MM.1S (cell line): Measurements from ENCODE around the gene LRRC49.

Experiments
- DNase-seq: peaks from one replicate; pipeline ENCODE4 v3.0.0-alpha.2; 2015
- H2AFZ ChIP-seq: fragments of 300-600 bp; sonication (generic); 2 replicates; pipeline ENCODE4 v1.6.0; 2016; ENCODE audit warnings: antibody characterized with exemption, low read length
- H3F3A ChIP-seq: fragments of 300-600 bp; sonication (generic); 2 replicates; pipeline ENCODE4 v1.6.1; 2016; ENCODE audit warnings: mild to moderate bottlenecking, antibody characterized with exemption, low read length, moderate library complexity, mixed read lengths; ENCODE audit not compliant: insufficient read depth
- H3K27ac ChIP-seq: fragments of 300-600 bp; sonication (generic); 2 replicates; pipeline ENCODE4 v1.5.1; 2016; ENCODE audit warnings: mild to moderate bottlenecking, low read length
- H3K27me3 ChIP-seq: fragments of 300-600 bp; sonication (generic); replicated peaks from 2 replicates; pipeline ENCODE4 v1.6.0; 2016; ENCODE audit warnings: low read length; ENCODE audit not compliant: insufficient read depth
- H3K36me3 ChIP-seq: fragments of 300-600 bp; sonication (generic); replicated peaks from 2 replicates; pipeline ENCODE4 v1.6.1; 2016; ENCODE audit warnings: mild to moderate bottlenecking, low read length, mixed read lengths; ENCODE audit not compliant: insufficient read depth
- H3K4me1 ChIP-seq: fragments of 300-600 bp; sonication (generic); 2 replicates; pipeline ENCODE4 v1.6.1; 2016; ENCODE audit warnings: low read length, mixed read lengths
- H3K4me2 ChIP-seq: fragments of 300-600 bp; sonication (generic); 2 replicates; pipeline ENCODE4 v1.6.0; 2016; ENCODE audit warnings: low read depth, low read length
- H3K4me3 ChIP-seq: fragments of 300-600 bp; sonication (generic); 2 replicates; pipeline ENCODE4 v1.5.1; 2016; ENCODE audit warnings: low read length, mixed read lengths
- H3K79me2 ChIP-seq: fragments of 300-600 bp; sonication (generic); 2 replicates; pipeline ENCODE4 v1.6.1; 2016; ENCODE audit warnings: mixed run types, low read length, mixed read lengths
- H3K9ac ChIP-seq: fragments of 300-600 bp; sonication (generic); 2 replicates; pipeline ENCODE4 v1.6.1; 2016; ENCODE audit warnings: low read length, mixed read lengths
- H3K9me2 ChIP-seq: fragments of 300-600 bp; sonication (generic); replicated peaks from 2 replicates; pipeline ENCODE4 v1.6.1; 2016; ENCODE audit warnings: mild to moderate bottlenecking, low read length, mixed read lengths; ENCODE audit not compliant: insufficient read depth
- H3K9me3 ChIP-seq: fragments of 300-600 bp; sonication (generic); replicated peaks from 2 replicates; pipeline ENCODE4 v1.6.1; 2016; ENCODE audit warnings: mild to moderate bottlenecking, low read length, mixed read lengths; ENCODE audit not compliant: insufficient read depth
- H4K20me1 ChIP-seq: fragments of 300-600 bp; sonication (generic); 2 replicates; pipeline ENCODE4 v1.6.1; 2016; ENCODE audit warnings: mild to moderate bottlenecking, low read length, moderate library complexity, mixed read lengths; ENCODE audit not compliant: insufficient read depth
- EZH2 ChIP-seq: fragments of 300-600 bp; sonication (generic); optimal IDR thresholded peaks from 2 replicates; pipeline ENCODE3; 2017; ENCODE audit warnings: low read depth, mild to moderate bottlenecking, antibody characterized with exemption, low read length, mixed read lengths
- EZH2phosphoT487 ChIP-seq: fragments of 300-600 bp; sonication (generic); IDR thresholded peaks from 2 replicates; pipeline ENCODE4 v1.6.1; 2018; ENCODE audit warnings: antibody characterized with exemption, low read length
- TF ChIP-seq, protein P1 (sequence below): fragments of 300-600 bp; sonication (generic); IDR thresholded peaks from 2 replicates; pipeline ENCODE4 v1.5.1; 2016; ENCODE audit warnings: antibody characterized with exemption, low read length, mixed read lengths

Gene LRRC49

DNA sequence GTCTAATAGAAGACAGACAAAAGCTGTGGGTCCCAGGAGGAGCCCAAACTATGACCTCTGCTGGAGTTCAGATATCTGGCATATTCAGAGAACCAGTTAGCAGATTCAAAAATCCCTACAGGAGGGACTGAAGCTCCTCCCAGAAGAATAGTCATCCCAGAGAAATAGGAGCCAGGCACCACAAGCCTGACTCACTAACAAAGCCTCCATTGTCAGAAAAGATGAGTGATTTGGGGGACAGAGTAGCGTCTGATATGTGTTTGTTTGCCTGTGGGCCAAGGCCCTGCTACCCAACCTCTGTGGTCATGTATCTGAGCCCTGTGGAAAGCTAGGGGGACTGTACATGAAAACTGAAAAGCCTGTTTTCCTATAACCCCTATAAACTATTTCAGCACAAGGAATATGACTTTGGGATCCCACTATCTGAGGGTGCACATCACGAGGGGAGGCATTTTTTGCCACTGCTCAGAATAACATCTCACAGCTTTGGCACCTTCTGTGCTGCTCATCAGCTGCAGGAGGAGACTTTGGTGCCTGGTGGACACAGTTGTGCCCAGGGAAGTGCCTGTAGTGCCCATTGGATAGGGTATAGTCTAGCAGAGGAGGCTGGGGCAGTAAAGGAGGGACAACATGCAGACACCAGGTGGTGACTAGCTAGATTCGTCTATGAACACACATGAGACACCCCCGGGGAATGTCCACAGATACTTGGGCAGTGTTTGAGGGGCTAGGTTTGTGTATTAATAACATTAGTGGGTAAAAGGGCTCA is 29.0 kb upstream of the LRRC49 start:
- TF ChIP-seq EZH2 = no peak
- no peak for TF ChIP-seq EZH2phosphoT487
- TF ChIP-seq, protein P1, sequence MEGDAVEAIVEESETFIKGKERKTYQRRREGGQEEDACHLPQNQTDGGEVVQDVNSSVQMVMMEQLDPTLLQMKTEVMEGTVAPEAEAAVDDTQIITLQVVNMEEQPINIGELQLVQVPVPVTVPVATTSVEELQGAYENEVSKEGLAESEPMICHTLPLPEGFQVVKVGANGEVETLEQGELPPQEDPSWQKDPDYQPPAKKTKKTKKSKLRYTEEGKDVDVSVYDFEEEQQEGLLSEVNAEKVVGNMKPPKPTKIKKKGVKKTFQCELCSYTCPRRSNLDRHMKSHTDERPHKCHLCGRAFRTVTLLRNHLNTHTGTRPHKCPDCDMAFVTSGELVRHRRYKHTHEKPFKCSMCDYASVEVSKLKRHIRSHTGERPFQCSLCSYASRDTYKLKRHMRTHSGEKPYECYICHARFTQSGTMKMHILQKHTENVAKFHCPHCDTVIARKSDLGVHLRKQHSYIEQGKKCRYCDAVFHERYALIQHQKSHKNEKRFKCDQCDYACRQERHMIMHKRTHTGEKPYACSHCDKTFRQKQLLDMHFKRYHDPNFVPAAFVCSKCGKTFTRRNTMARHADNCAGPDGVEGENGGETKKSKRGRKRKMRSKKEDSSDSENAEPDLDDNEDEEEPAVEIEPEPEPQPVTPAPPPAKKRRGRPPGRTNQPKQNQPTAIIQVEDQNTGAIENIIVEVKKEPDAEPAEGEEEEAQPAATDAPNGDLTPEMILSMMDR = no peak
- H3K4me2 ChIP-seq = no peak overlapping the region

DNA sequence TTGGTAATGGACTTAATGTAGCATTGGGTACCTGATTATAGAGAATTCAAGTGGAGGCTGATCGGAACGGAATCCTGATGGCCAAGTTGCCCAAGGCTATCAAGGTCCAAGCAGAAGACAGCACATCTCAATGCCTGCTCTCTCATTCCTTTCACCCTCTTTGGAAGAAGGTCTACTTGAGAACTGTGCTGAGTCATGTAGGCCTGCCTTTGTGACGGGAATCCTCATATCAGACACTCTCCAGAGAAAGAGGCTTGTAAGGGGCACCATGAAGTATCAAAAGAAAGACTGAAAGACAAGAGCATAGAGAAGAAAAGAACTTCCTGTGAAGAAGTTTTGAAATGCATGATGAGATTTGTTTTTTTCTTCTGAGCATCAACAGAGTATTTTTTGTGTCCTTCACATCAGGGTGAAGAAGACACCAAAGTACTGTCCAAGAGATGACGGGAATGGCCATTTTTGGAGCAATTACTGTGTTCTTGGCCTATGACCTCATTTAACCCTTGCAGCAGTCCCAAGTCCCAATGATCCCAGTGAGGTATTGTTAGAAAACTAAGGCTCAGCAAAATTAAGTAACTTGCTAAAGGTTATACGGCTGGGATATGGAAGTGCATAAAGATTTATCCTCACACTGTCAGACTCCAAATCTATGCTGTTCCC is 25.5 kb upstream of the LRRC49 start:
- no peaks in the 10 kb centered on the region for H3K27me3 ChIP-seq
- no peaks in the 10 kb centered on the region for H4K20me1 ChIP-seq
- no peak for DNase-seq
- H3F3A ChIP-seq = no peaks in the 10 kb centered on the region
- H3K9me2 ChIP-seq = no peaks in the 10 kb centered on the region
- no peaks in the 10 kb centered on the region for H3K36me3 ChIP-seq
- H3K27ac ChIP-seq = no peak overlapping the region
- peaks cover 5% of the 10 kb centered on the region; the same call in 1 of the 2 replicates for H3K4me1 ChIP-seq
- H3K4me2 ChIP-seq = no peak overlapping the region
- H3K4me3 ChIP-seq = no peak overlapping the region
- H2AFZ ChIP-seq = no peak overlapping the region
- TF ChIP-seq EZH2 (no peak), EZH2phosphoT487 (no peak)
- TF ChIP-seq, protein P1 = no peak
- H3K79me2 ChIP-seq = no peaks in the 10 kb centered on the region
- no peaks in the 10 kb centered on the region for H3K9me3 ChIP-seq
- no peak overlapping the region for H3K9ac ChIP-seq

More for the DNA sequence above, 29.0 kb upstream of the LRRC49 start:
- Histone ChIP-seq H3K36me3 (no peaks in the 10 kb centered on the region), H3K27me3 (no peaks in the 10 kb centered on the region), H3K27ac (no peak overlapping the region), H3K9ac (no peak overlapping the region), H3K79me2 (no peaks in the 10 kb centered on the region), H3K4me1 (no peaks in the 10 kb centered on the region), H4K20me1 (no peaks in the 10 kb centered on the region), H3K4me3 (no peak overlapping the region), H3K9me3 (no peaks in the 10 kb centered on the region), H3K9me2 (no peaks in the 10 kb centered on the region), H3F3A (no peaks in the 10 kb centered on the region), H2AFZ (no peak overlapping the region)
- DNase-seq = no peak

DNA sequence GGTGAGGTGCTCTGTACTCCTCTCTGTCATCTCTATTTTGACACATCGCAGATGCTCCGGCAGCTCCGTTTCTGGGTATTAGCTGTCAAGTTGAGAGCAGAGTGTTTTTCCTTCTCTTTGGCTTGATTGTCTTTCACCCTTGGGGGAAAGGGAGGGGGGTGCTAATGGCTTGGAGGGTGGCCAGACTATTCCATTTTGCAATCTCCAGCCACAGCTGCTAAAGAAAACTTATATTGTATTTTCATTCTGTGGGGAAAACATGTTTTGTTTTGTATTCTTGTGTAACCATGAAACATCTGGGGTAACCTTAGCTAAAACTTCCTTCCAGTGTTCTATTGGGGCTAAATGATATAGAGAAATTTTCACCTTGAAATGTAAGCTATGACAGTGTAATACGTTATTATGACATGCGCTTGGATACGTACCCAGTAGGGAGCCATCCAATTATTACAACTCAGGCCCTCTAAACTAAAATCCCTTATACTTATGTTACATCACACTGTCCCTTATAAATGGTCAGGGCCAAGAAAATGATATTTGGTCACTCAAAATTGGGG is 24.6 kb upstream of the LRRC49 start:
- H3K4me1 ChIP-seq = peaks cover 5% of the 10 kb centered on the region; the same call in 1 of the 2 replicates
- H3K36me3 ChIP-seq = no peaks in the 10 kb centered on the region
- H3K9me3 ChIP-seq = no peaks in the 10 kb centered on the region
- H3K27ac ChIP-seq = no peak overlapping the region
- H3K79me2 ChIP-seq = no peaks in the 10 kb centered on the region
- H3K27me3 ChIP-seq = no peaks in the 10 kb centered on the region
- H4K20me1 ChIP-seq = no peaks in the 10 kb centered on the region
- H3K9ac ChIP-seq = no peak overlapping the region
- no peak overlapping the region for H3K4me3 ChIP-seq
- H3K9me2 ChIP-seq = no peaks in the 10 kb centered on the region
- TF ChIP-seq, protein P1 = no peak
- no peak for TF ChIP-seq EZH2
- TF ChIP-seq EZH2phosphoT487 = no peak
- no peak overlapping the region for H2AFZ ChIP-seq
- no peak overlapping the region for H3K4me2 ChIP-seq
- H3F3A ChIP-seq = no peaks in the 10 kb centered on the region
- no peak for DNase-seq
